ACC112 (cell line): ENCODE measurements around the gene ANK3.
A peak's percentile ranks its signal among the peaks of the same experiment; 100 is the strongest.

Source experiments
- H2AFZ ChIP-seq: fragments of 200-600 bp; sonication (generic); one replicate; pipeline ENCODE4 v1.6.0; 2017; ENCODE audit warnings: antibody characterized with exemption, low read length; ENCODE audit not compliant: unreplicated experiment
- H3K27ac ChIP-seq: fragments of 200-600 bp; sonication (generic); 2 replicates; pipeline ENCODE4 v1.5.1; 2014; ENCODE audit warnings: low read depth, mild to moderate bottlenecking, antibody characterized with exemption, low read length, moderate library complexity
- H3K27me3 ChIP-seq: fragments of 200-600 bp; sonication (generic); 2 replicates; pipeline ENCODE4 v1.6.1; 2014; ENCODE audit warnings: mild to moderate bottlenecking, antibody characterized with exemption, low read length, moderate library complexity, mixed read lengths; ENCODE audit not compliant: insufficient read depth
- H3K36me3 ChIP-seq: fragments of 200-600 bp; sonication (generic); 2 replicates; pipeline ENCODE4 v1.6.1; 2016; ENCODE audit warnings: mild to moderate bottlenecking, antibody characterized with exemption, low read length, moderate library complexity, mixed read lengths; ENCODE audit not compliant: insufficient read depth
- H3K4me1 ChIP-seq: fragments of 200-600 bp; sonication (generic); one replicate; pipeline ENCODE4 v1.6.1; 2016; ENCODE audit warnings: low read length, mixed read lengths; ENCODE audit not compliant: insufficient read depth, unreplicated experiment, control insufficient read depth
- H3K4me3 ChIP-seq: fragments of 200-600 bp; sonication (generic); 2 replicates; pipeline ENCODE4 v1.5.1; 2014; ENCODE audit warnings: mild to moderate bottlenecking, low read depth, low read length
- H3K79me2 ChIP-seq: fragments of 200-600 bp; sonication (generic); one replicate; pipeline ENCODE4 v1.6.0; 2016; ENCODE audit warnings: low read length; ENCODE audit not compliant: control insufficient read depth, unreplicated experiment, insufficient read depth

ANK3 gene

GRCh38 chr10:60098677-60099601, 290.7 kb downstream of the ANK3 start:
- Histone ChIP-seq H3K79me2 (no peaks in the 10 kb centered on the region), H2AFZ (no peak overlapping the region), H3K36me3 (no peaks in the 10 kb centered on the region), H3K4me1 (no peaks in the 10 kb centered on the region), H3K4me3 (no peak overlapping the region), H3K27me3 (no peaks in the 10 kb centered on the region), H3K27ac (no peak overlapping the region)

GRCh38 chr10:60096761-60097513, 292.7 kb downstream of the ANK3 start:
- H2AFZ ChIP-seq: no peak overlapping the region
- no peak overlapping the region for H3K27ac ChIP-seq
- no peaks in the 10 kb centered on the region for H3K4me1 ChIP-seq
- no peak overlapping the region for H3K4me3 ChIP-seq
- no peaks in the 10 kb centered on the region for H3K79me2 ChIP-seq
- no peaks in the 10 kb centered on the region for H3K36me3 ChIP-seq
- no peaks in the 10 kb centered on the region for H3K27me3 ChIP-seq

GRCh38 chr10:60093317-60093716, 296.4 kb downstream of the ANK3 start:
- no peak overlapping the region for H3K27ac ChIP-seq
- no peak overlapping the region for H2AFZ ChIP-seq
- H3K27me3 ChIP-seq: no peaks in the 10 kb centered on the region
- H3K36me3 ChIP-seq: no peaks in the 10 kb centered on the region
- no peak overlapping the region for H3K4me3 ChIP-seq
- H3K4me1 ChIP-seq: peaks cover 7% of the 10 kb centered on the region
- H3K79me2 ChIP-seq: no peaks in the 10 kb centered on the region

- Histone ChIP-seq H3K36me3 (no peaks in the 10 kb centered on the region), H3K4me3 (no peak overlapping the region), H3K27ac (no peak overlapping the region), H3K79me2 (no peaks in the 10 kb centered on the region), H2AFZ (no peak overlapping the region), H3K27me3 (no peaks in the 10 kb centered on the region), H3K4me1 (peaks cover 11% of the 10 kb centered on the region)
Observed at GRCh38 chr10:60086862-60087261, 302.8 kb downstream of the ANK3 start.

- Histone ChIP-seq H2AFZ (no peak overlapping the region), H3K36me3 (no peaks in the 10 kb centered on the region), H3K27ac (no peak overlapping the region), H3K79me2 (no peaks in the 10 kb centered on the region), H3K27me3 (no peaks in the 10 kb centered on the region), H3K4me1 (peaks cover 11% of the 10 kb centered on the region), H3K4me3 (no peak overlapping the region)
Observed at GRCh38 chr10:60086421-60086820, 303.3 kb downstream of the ANK3 start.

- H3K27me3 ChIP-seq: no peaks in the 10 kb centered on the region
- H3K27ac ChIP-seq: no peak overlapping the region
- peak overlapping the region; percentile 73 for H2AFZ ChIP-seq
- no peaks in the 10 kb centered on the region for H3K36me3 ChIP-seq
- H3K79me2 ChIP-seq: no peaks in the 10 kb centered on the region
- H3K4me1 ChIP-seq: peaks cover 4% of the 10 kb centered on the region
- H3K4me3 ChIP-seq: peak overlapping the region; percentile 62
Observed at GRCh38 chr10:60082744-60083344, 306.8 kb downstream of the ANK3 start.

- Histone ChIP-seq H3K4me3 (peak overlapping the region; percentile 62), H3K79me2 (no peaks in the 10 kb centered on the region), H3K27ac (no peak overlapping the region), H3K4me1 (peaks cover 4% of the 10 kb centered on the region), H2AFZ (peak overlapping the region; percentile 73), H3K36me3 (no peaks in the 10 kb centered on the region), H3K27me3 (no peaks in the 10 kb centered on the region)
Observed at GRCh38 chr10:60082341-60082740, 307.3 kb downstream of the ANK3 start.

- Histone ChIP-seq H3K4me3 (no peak overlapping the region), H3K27me3 (no peaks in the 10 kb centered on the region), H3K79me2 (no peaks in the 10 kb centered on the region), H2AFZ (no peak overlapping the region), H3K4me1 (no peaks in the 10 kb centered on the region), H3K36me3 (no peaks in the 10 kb centered on the region), H3K27ac (no peak overlapping the region)
Observed at GRCh38 chr10:60073781-60074656, 315.7 kb downstream of the ANK3 start.

GRCh38 chr10:60073397-60073780, 316.3 kb downstream of the ANK3 start:
- H3K27ac ChIP-seq: no peak overlapping the region
- H3K36me3 ChIP-seq: no peaks in the 10 kb centered on the region
- H3K4me3 ChIP-seq: no peak overlapping the region
- H3K79me2 ChIP-seq: no peaks in the 10 kb centered on the region
- no peaks in the 10 kb centered on the region for H3K27me3 ChIP-seq
- no peaks in the 10 kb centered on the region for H3K4me1 ChIP-seq
- no peak overlapping the region for H2AFZ ChIP-seq

GRCh38 chr10:60069311-60069710, 320.4 kb downstream of the ANK3 start:
- Histone ChIP-seq H3K79me2 (no peaks in the 10 kb centered on the region), H3K27ac (no peak overlapping the region), H3K27me3 (no peaks in the 10 kb centered on the region), H3K4me1 (no peaks in the 10 kb centered on the region), H3K4me3 (no peak overlapping the region), H3K36me3 (no peaks in the 10 kb centered on the region), H2AFZ (no peak overlapping the region)
